T-helper 2 cell treated with Interferon-gamma antibody and Interleukin-4, amounts not matched to agents 100 ng/mL and 5 ng/mL, for 36 hours (primary cell): ENCODE results near the gene NRSN2. TPM values are rescaled to one million over a fixed set of nuclear protein-coding genes. Genes with fewer than 3 reads are reported as not detected.

ENCODE experiments used
- intact Hi-C: fragments of 100-400 bp; cut with micrococcal nuclease; formaldehyde crosslinking; loops from one replicate; pipeline ENCODE4 v1.15.1; 2023
- total RNA-seq: library from RNA; stranded (reverse); gene quantifications from 2 replicates; pipeline ENCODE4 v1.2.3, GENCODE V29; 2022

NRSN2 gene, protein sequence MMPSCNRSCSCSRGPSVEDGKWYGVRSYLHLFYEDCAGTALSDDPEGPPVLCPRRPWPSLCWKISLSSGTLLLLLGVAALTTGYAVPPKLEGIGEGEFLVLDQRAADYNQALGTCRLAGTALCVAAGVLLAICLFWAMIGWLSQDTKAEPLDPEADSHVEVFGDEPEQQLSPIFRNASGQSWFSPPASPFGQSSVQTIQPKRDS
- total RNA-seq: 4.0 and 5.2 TPM in 2 replicates

DNA sequence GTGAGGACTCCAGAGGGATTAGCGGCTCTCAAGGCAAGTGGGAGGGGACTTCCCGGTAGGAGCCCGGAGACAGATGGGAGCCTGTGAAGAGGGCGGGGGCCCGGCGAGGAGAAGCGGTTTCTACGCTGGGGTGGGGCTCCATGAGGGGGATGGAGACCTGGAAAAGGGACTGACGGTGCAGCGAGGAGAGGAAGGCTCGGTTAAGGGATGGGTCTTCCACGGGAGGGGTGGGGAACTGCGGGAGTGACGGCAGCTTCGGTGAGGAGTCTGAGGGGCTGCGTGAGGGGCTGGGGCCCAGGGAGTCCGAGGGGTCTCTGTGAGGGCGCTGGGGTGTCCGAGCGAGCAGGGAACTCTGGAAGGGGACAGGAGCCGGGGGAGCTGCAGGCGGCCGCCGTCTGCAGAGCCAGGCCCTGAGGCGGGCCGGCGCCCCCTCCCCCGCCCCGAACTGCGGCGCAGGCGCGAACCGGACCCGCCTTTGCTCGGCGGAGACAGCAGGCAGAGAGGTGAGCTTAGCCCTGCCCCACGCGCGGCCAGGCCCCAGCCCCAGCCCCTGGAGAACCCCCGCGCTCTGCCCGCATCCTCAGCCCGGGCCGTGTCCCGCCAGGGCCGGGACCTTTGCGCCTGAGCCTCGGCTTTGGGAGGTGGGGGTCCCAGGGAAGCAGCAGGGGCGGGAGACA lies at the start of gene NRSN2:
Gene NRSN2, plus strand, starts transcription at position 472 of the 677 bp plus-strand sequence. CDS start 2,533 bp downstream, outside the sequence.
- intact Hi-C loops: loop anchor here (1.0 to 2.0 kb wide), 2 partner anchors 16 to 60 kb away; no protein-coding TSS in a partner anchor

DNA sequence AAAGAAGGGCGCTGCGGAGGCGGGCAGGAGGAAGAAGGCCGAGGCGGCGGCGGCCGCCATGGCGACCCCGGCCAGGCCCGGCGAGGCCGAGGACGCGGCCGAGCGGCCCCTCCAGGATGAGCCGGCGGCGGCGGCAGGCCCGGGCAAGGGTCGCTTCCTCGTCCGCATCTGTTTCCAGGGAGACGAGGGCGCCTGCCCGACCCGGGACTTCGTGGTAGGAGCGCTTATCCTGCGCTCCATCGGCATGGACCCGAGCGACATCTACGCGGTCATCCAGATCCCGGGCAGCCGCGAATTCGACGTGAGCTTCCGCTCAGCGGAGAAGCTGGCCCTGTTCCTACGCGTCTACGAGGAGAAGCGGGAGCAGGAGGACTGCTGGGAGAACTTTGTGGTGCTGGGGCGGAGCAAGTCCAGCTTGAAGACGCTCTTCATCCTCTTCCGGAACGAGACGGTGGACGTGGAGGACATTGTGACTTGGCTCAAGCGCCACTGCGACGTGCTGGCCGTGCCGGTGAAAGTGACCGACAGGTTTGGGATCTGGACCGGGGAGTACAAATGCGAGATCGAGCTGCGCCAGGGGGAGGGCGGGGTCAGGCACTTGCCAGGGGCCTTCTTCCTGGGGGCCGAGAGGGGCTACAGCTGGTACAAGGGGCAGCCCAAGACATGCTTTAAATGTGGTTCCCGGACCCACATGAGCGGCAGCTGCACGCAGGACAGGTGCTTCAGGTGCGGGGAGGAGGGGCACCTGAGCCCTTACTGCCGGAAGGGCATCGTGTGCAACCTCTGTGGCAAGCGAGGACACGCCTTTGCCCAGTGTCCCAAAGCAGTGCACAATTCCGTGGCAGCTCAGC lies 48.8 kb upstream of the NRSN2 start:
- intact Hi-C loops: loop anchor here (1.0 to 2.0 kb wide), 5 partner anchors 8 to 245 kb away; partner anchors contain the start of genes C20orf96, CSNK2A1, SOX12 and TBC1D20

DNA sequence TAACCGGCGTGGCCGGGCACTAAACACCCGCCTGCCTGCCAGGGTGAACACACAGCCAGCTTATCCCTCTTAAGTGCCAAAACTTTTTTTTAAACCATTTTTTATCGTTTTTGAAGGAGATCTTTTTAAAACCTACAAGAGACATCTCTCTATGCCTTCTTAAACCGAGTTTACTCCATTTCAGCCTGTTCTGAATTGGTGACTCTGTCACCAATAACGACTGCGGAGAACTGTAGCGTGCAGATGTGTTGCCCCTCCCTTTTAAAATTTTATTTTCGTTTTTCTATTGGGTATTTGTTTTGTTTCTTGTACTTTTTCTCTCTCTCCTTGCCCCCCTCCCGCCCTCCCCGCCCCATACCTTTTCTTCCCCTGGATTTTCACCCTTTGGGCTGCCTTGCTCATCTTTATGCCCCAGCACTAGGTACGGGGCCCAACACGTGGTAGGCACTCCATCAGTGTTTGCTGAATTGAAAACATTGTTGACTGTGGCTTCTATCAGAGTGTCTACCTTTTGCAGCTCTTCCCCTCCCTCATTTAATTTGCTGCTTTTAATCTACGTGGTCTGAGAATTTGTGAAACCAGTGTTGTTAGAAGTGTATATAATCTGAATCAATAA lies 48.0 kb upstream of the NRSN2 start:
- intact Hi-C loops: loop anchor here (1.0 kb wide), 3 partner anchors 9 to 163 kb away; partner anchors contain the start of genes C20orf96 and TBC1D20

DNA sequence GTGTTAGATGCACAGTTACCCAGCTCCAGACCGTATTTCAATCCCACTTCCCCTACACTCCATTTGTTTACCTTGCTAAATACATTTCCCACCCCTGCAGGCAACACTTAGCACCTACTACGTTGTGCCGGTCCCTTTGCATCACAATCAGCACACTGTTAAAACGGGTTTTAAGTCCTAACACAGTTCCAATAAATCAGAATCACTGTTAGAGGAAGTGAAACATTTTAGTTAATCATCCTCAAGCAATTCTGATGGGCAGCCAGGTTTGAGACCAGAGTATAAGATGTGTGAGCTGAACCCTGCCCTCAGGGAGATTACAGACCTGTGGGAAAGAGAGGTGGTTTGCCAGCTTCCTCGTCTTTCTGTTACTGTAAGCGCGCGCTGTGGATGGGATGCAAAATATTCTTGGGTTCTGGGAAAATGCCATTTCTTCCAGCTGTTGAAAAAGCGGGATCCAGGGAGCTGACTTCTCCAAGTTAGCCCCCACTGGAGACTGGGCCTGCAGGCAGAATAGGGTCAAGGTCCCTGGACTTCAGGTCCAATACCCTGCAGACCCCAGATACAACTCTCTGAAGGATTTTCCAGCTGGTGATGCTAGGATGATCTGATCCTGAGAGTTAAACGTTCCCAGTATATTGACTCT lies 46.4 kb upstream of the NRSN2 start:
- intact Hi-C loops: no loop called here

DNA sequence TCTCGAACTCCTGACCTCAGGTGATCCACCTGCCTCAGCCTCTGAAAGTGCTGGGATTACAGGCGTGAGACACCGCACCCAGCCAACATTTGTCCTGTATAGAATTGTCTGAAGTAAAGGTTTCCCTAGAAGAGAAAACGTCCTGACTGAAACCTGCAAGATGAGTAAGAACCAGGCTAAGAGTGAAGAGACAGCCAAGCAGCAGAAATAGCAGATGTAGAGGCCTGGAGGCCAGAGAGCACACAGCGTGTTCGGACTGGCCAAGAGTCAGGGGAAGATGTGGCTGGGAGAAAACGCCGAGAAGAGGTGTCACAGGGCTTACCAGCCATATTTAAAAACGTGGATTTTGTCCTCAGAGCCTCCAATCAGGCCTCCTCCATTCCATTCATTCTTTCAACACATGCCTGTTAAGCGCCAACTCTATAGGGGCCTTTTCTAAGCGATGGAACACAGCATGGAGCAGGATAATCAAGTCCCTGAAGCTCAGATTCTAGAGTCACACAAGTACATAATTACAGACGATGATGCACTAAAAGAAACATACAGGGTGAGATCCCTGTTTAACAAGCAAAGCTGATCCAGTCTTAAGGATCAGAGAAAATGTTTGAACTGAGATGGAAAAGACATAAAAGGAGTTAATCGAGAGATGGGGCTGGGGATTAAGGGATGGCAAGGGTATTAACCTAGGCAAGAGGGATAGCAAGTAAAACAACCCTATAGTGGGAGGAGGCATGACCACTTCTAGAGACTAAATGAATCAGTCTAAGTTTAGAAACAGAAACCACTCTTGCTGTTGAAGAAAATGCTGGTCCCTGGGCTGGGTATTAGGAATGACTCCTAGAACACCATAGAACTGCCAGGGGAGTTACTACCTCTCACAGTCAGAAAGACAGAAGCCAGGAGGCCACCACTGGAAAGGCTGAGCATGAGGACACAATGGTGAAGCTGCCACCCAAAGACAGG lies 44.7 kb upstream of the NRSN2 start:
- intact Hi-C loops: no loop called here

DNA sequence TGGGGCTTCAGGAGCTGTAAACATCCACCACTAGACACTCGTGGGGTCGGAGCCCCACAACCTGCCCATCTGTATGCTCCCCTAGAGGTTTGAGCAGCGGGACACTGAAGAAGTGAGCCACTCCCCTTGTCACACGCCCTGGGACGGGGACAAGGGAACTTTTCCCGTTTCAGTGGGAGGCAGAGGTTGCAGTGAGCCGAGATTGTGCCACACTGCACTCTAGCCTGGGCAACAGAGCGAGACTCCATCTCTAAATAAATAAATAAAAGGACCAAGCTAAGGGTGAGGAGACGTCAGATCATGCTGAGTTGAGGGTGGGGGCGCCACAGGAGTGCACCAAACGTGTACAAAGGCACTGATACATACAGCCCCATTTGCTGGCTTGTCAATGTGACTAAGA lies 41.2 kb upstream of the NRSN2 start:
- intact Hi-C loops: no loop called here

DNA sequence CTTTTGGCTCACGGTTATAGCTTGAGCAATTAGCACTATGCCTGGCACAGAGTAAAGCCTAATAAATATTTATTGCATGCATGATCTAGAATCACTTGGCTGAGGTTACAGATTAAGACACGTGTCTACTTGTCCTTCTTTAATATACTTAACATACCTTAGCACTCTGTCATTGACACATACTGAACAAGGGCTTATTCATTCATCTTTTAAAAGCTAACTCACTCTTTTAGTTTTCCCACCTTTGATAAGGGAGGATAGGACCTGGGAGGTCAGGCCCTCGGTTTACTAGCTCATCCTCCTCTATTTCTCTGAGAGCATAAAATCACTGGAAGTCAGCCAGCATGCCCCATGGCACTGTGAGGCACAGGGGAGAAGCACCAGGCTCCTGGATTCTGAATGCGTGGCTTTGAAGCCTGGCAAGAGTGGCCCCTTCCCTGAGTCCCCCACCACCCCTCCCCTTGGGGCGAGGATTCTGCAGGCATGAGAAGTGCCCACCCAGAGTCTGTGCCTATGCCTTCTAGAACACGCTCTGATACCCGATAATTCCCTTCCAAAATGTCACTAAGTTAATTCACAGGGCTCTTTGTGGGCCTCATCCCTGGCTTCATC lies 38.4 kb upstream of the NRSN2 start:
- intact Hi-C loops: loop anchor here (1.0 kb wide), 1 partner anchor 10 kb away; no protein-coding TSS in a partner anchor

DNA sequence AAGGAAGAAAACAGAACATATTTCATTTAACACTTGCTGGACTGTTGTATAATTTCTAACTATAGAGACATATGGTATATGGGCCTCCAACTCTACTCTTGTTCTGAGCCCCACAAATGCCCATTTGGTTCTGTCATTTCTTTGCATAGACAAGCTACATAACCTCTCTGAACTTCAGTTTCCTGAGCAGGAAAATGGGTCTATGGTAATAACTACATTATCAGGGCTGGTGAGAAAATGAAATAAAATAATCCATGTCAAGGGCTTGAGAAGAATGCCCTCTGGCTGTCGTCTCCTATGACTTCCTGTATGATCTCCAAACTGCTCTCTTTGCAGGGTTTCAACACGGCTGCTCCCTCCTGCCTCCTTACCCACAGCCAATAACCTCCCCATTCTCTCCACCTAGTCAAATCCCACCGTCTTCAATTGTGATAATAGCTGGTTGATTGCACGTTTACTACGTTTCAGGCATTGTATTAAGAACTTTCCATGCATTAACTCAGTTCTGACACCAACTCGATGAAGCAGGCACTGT lies 37.5 kb upstream of the NRSN2 start:
- intact Hi-C loops: loop anchor here (1.0 kb wide), 1 partner anchor 11 kb away; no protein-coding TSS in a partner anchor

DNA sequence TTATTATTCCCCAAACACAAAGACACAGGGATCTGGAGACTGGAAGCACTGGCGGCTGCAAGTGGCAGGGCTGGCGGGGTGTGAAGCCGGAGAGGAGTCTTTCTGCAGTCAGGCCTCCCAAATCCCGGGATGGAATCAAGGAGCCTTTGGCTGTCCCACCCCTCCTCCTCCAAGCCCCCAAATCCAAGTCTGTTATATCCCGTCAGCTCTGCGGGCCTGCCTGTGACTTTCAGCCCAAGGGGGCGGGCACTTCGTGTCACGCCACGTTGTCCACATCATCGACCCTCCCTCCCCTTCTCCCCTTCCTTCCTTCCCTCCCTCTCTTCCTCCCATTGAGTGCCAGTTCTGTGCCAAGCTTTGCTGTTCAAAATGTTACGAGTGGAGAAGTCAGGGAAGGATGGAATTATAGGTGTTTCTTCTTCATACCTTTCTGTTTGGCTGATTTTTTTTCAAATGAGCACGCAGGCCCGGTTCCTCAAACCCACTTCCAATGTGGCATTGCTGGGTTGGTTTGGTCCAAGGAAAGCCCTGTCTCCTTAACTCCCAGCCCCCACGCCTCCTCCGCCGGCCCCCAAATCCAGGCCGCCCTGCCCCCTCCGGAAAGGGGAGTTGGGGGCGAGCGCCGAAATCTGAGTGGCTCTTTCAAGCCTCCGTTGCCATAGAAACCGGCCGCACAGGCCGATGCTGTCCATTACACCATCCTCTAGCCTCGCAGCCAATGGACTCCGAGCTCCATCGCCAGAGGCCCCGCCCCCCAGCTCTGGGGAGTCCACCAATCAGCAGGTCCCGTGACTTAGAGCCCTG lies 36.9 kb upstream of the NRSN2 start:
- intact Hi-C loops: loop anchor here (1.0 kb wide), 3 partner anchors 12 to 20 kb away; partner anchors contain the start of gene C20orf96

DNA sequence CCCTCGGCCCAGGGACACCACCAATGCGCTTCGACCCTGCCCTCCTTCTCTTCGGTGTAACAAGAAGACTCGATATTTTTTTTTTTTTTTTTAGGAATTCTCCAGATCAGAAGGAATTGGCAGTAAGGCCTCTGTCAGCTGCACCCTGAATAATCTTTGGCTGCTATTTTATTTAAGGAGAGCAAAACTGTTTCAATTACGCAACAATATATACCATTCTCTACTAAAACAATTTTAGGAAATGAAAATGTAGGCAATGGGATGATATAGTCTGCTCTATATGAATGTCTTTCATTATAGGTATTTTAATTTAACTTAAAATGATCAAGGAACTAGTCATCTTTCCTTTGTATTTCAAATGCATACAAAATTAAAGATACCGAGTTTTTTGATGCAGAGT lies 36.3 kb upstream of the NRSN2 start:
- intact Hi-C loops: loop anchor here (1.0 kb wide), 2 partner anchors 14 to 20 kb away; partner anchors contain the start of gene C20orf96

DNA sequence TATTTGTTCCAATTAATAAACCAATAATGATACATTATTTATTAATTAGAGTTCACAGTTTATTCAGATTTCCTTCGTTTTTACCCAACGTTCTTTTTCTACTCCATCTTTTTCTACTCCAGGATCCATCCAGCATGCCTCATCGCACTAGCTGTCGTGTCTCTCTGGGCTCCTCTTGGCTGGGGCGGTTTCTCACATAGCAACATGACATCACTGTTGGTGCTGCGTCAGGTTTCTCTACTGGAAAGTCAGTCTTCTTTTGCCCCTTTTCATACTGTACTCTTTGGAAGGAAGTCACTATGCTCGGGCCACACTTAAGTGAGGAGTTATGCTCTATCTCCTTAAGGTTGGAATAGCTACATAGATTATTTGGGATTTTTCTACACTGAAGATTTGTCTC lies 35.3 kb upstream of the NRSN2 start:
- intact Hi-C loops: no loop called here

DNA sequence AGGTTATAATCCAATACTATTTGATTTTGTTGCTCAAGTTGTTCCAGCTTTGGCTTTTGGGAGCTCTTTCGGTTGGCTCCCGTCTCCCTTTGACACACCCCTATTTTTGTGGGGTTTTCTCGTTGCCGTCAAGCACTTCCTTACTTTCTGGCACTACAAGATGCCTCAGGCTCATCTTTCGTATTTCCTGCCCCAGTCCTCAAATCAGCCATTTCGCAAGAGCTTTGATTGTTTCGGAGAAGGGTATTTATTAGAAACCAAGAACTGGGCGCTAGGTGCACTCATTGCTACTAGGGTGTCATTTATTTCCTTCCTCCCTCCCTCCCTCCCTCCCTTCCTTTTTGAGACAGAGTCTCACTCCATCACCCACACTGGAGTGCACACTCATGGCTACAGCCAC lies 34.8 kb upstream of the NRSN2 start:
- intact Hi-C loops: no loop called here

DNA sequence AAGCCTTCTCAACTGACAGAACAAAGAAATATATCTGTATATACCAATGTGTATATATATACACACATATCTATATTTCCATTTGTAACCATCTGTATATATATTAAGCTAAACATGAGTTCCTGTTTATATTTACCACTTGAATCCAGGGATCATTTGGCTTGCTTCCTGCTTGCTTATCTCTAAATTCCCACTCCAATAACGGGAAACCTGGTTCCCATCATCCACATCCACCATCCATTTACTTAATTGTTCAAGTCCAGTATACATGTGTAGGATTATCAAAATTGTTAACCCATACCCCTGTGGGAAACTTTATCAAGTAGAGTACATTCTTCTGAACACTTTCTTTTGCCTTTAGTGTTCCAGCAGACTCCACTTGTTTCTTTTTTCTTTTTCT lies 34.0 kb upstream of the NRSN2 start:
- intact Hi-C loops: no loop called here

DNA sequence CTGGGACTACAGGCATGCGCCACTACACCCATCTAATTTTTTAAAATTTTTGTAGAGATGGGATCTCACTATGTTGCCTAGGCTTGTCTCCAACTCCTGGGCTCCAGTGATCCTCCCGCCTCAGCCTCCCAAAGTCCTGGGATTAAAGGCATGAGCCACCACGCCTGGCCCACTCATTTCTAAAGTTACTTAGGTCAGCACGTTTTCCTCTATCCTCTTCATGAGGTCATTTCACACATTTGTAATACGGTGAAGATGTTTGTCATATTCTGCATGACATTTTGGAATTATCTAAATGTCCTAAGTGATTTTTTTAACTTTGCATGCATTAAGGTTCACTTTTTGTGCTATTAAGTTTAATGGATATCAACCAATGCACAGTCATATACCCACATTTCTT lies 33.5 kb upstream of the NRSN2 start:
- intact Hi-C loops: no loop called here

DNA sequence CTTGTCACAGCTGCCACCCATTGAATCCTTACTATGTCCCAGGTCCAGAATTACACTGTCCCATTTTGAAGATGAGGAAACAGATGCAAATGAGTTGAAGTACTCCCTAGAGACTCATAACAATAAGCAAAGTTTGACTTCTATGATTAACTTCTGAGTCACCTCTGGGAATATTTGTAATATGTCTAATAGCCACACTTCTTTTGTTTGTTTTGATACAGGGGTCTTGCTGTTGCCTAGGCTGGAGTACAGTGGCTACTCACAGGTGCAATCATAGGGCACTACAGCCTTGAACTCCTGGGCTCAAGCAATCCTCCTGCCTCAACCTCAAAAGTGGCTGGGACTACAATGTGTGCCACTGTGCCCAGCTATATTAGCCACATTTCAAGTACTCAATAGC lies 33.0 kb upstream of the NRSN2 start:
- intact Hi-C loops: no loop called here

DNA sequence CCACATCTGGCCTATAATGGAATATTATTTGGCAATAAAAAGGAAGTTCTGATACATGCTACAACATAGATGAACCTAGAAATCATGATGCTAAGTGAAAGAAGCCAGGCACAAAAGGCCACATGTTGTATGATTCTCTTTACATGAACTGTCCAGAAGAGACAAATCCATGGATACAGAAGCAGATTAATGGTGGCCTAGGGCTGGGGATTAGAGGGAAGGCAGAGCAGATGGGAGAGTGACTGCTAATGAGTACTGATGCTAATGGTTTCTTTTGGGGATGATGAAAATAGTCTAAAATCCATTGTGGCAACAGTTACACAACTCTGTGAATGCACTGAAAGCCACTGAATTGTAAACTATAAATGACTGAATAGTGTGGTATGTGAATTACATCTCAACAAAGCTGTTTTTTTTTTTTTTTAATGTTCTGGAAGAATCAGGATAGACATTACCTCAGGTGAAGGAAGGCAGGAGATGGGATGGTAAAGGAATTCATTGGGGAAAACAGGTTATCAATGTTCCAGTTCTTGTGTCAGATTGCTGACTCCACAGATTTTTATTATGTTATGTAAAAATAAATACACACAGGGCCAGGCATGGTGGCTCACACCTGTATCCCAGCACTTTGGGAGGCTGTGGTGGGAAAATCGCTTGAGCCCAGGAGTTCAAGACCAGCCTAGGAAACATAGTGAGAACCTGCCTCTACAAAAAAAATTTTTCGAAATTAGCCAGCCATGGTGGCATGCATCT lies 30.4 kb upstream of the NRSN2 start:
- intact Hi-C loops: no loop called here
